IPS DF 19.7 (cell line): ENCODE data around the gene OR2J1.
A peak's percentile ranks its signal among the peaks of the same experiment; 100 is the strongest.
"Not testable (repeated sequence)": the region's sequence is repeated elsewhere in the genome, so short reads cannot be mapped to it uniquely, and the experiment has no call there.

ENCODE experiments used
- DNase-seq: peaks from one replicate; pipeline ENCODE4 v3.0.0-alpha.2; 2013; ENCODE audit warnings: low read depth, low spot score

Gene OR2J1

DNA sequence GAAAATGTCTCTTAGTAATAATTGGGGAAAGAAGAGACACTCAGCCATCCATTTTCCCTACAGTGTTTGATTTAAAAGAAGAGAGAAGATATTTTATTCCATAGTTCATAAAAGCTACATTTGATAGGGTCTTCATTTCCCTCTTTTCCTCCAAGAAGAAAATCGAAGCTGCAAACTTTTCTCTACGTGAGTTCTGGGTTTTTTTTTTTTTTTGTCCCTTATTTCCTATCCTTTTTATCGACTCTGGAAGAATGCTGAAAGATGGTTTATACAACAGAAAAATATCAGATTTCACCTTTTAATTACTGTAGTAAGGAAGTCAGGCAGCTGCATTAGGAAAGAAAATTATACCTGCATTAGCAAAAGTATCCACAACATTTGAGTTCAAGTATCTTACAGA, at the start of gene OR2J1:
Gene OR2J1, plus strand, starts transcription at position 301 of the 400 bp plus-strand sequence. CDS start 1,453 bp downstream, outside the sequence.
- DNase-seq = no peak

DNA sequence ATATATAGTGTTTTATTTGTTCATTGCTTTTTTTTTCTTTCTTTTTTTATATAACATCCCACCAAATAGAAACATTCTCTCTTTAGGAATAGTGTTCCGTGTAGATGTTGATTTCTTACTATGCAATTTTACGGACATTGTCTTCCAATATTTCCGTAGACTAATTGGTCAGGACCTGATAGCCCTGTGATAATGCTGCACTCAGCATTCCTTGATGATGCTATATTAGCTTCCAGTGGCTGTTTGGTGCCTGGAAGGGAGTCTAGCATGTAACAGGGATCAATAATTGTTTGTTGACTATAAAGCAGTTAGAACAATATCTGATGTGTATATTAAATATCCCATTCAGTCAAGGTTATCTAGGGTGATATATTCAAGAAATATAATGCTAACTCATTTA, 47.6 kb upstream of the OR2J1 start:
- DNase-seq = no peak

DNA sequence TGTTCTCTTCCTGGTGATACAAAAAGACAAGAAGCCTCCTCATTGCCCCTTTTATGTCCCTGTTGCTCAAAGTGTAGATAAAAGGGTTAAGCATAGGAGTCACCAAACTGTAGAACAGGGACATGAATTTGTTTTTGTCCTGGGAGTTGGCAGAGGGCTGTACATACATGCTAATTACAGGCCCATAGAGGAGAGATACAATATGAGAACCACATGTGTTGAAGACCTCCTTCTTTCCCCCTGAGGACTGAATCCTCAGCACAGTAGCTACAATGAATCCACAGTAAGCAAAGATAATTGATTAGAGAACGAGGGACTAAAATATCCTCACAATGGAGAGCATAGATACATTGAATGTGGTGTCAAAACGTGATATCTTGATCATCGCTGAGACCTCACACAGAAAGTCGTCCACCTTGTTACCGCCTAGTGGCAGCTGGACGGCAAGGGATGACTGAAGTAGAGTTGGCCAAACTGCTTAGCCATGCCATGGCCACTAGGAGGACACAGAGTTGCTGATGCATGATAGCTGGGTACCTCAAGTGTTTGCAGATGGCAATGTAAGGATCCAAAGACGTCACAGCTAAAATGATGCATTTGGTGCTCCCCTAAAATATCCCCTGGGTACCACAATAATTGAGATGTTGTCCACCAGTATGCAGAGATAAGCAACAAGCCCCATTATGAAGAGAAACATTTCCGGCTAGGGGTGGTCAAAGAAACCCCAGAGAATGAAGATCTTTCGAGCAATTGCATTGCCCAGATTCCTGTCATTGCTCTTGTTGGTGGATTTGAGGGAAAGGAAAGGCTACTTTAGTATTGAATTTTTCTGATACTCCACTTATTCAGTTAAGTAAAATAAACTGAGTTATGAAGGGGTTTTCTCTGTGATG, 27.2 kb upstream of the OR2J1 start:
- DNase-seq = peak; percentile 54

- DNase-seq = no peak
Measured at GRCh38 chr6:29079203-29079602, 20.1 kb upstream of the OR2J1 start.

DNA sequence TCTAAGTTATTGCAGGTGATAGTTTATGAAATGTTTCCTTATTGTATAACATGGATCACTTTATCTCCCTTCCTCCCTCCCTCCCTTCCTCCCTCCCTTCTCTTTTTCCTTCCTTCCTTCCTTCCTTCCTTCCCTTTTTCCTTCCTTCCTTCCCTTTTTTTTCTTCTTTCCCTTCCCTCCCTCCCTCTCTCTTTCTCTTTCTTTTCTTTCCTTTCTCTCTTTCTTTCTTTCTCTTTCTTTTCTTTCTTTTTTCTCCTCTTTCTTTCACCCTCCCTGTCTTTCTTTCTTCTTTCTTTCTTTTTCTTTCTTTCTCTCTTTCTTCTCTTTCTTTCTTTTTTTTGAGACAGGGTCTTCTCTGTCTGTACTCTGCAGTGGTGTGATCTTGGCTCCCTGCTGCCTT, 18.0 kb upstream of the OR2J1 start:
- DNase-seq = no peak

DNA sequence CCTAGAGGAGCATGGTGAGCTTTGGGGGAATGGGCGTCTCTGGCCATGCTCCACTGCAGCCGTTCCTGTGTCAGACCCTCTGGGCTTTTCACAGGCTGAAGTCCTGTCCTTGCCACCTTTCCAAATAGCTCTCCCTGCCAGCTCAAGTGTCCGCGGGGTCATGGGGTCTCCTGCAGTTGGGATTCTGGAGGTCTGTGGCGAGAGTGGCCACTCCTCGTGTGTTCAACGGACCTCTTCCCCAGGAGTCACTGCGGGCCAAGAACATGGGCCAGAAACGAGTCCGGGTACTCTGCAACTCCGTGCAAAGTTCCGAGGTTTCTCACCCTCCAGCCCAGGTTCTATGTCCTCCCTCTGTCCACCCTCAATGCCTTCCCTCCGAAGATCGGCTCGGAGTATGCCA, 16.8 kb upstream of the OR2J1 start:
- no peak for DNase-seq

DNA sequence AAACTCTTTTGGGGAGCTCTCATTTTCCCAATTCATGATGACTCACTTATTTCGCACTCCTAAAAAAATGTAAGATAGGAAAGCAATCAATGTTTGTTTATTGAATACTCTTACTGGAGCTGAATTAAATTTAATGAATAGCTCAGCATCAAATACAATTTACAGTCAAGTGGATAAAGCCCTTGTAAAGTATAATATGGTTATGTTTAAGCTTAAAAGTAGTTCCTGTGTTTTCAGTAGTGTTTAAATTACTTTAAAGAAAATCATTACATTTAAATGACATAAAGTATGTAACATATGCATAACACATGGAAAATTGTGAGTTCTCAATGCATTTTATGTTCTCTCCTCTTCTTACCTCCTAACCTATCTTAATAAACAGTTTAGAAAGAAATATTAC, 12.1 kb upstream of the OR2J1 start, which contains the start of gene OR2B3:
Gene OR2B3, minus strand, starts transcription at position 101 of the 400 bp plus-strand sequence. Its CDS starts 65 bp downstream, at position 36.
- no peak for DNase-seq

- DNase-seq = no peak
Measured at GRCh38 chr6:29092957-29093356, 6.3 kb upstream of the OR2J1 start.

DNA sequence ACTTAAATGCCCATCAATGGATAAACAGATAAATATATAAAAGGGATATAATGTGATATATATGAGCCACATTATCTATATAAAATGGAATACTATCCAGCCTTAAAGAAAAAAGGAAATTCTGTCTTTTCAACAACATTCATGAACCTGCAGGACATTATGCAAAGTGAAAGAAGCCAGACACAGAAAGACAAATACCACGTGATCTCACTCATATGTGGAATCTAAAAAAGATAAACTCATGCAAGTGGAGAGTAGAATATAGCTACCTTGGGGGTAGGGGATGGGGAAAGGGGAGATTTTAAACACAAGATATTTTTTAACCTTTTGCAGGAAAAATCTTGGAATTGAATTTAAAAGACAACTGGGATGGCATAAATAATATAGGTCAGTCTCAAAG, 1.5 kb upstream of the OR2J1 start:
- no peak for DNase-seq

DNA sequence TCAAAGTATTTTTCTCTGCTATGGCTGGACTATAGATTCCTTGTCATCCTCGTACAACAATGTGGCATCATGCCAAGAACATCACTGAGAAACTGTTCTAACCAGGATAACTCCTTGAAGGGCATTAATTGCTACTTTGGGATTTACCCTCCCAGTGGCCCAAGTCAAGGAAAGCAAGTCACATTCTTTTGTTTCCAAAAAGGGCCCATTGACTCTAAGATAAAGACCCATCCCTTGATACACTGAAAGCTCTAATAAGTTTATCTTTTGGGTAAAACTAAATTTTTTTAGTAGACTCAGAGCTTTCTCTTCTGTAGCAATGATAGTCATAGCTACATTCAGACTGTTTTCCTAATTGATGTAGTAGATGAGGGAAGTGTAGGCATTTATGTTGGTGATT, 8.5 kb downstream of the OR2J1 start, which contains the start of gene OR2J3:
Gene OR2J3, plus strand, starts transcription at position 301 of the 400 bp plus-strand sequence. CDS start 3,833 bp downstream, outside the sequence.
- no peak for DNase-seq

GRCh38 chr6:29112135-29112534, 12.8 kb downstream of the OR2J1 start:
- no peak for DNase-seq

DNA sequence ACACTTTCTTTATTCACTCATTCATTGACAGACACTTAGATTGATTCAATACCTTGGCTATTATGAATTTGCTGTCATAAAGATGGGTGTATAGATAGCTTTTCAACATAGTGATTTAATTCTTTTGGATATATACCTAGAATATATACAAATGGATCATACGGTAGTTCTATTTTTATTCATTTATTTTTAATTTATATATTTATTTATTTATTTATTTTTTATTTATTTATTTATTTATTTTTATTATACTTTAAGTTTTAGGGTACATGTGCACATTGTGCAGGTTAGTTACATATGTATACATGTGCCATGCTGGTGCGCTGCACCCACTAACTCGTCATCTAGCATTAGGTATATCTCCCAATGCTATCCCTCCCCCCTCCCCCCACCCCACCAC, 15.7 kb downstream of the OR2J1 start:
- not testable (repeated sequence) for DNase-seq

GRCh38 chr6:29129326-29130012, 30.2 kb downstream of the OR2J1 start:
- DNase-seq = no peak

DNA sequence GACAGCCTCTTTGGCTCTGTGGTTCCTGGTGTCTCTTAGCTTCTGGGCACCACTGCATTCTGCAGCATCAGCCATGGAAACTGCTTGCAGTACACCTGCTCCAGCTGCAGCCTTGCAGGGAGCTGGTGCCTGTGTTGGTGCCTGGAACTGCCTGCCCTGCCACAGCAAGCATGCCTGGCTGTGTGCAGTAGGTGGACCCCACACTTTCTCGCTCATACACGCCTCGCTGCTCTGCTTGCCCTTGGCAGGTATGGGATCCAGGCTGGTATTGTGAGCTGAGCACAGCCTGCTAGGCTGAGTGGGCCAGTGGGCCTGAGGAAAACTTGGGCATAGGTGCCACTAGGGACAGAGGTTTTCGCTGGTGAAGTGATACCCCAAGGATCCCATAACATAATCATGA, 31.4 kb downstream of the OR2J1 start:
- DNase-seq = no peak

DNA sequence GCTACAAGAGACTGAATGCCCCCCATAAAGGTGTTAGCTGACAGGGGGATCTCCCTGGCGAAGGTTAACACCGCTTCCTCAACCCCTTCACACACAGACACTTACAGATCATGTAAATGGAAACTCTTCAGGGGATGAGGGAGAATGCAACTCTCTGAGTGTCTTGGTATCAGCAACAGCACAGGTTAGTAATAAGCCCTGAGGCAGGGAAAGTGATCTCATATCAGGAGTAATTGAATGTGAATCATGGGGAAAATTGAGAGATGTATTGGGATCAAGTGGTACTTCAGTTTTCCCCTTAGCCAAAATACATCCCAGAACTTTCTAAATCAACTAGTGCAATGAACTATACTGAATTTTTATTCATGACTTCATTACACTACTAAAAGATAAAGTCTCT, 32.4 kb downstream of the OR2J1 start:
- DNase-seq = no peak

GRCh38 chr6:29137724-29138123, 38.4 kb downstream of the OR2J1 start:
- DNase-seq = no peak

DNA sequence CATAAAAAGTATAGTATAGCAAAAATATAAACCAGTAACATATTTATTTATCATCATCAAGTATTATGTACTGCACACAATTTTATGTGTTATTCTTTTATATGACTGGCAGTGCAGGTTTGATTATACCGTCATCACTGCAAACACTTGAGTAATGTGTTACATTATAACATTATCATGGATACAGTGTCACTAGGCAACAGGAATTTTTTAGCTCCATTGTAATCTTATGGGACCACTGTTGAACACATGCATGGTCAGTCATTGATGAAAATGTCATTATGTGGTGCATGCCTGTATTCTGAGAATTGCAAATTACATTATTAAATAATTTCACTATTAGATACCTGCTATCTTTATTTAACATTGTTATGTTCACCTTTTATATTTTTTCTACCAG, 42.3 kb downstream of the OR2J1 start:
- no peak for DNase-seq

DNA sequence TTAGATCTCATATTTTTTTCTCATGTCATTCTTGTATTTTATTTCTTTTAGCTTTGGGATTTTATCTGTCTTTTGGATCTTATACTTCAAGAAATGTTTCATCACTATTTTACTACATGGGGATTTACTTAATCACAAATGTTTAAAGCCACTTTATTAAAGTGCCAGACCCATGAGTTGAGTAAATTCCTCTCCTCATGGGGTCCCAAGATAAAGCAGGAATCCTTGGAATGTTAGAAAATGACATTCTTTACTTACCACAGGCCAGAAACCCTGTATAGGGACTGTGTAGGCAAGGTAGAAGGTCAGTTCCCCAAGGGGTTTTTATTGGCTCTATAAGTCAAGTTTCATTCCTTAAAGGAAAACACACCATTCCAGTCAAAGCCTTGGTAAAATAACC, 43.0 kb downstream of the OR2J1 start:
- no peak for DNase-seq

- no peak for DNase-seq
Measured at GRCh38 chr6:29146179-29146578, 46.9 kb downstream of the OR2J1 start.

- no peak for DNase-seq
Measured at GRCh38 chr6:29147074-29147473, 47.8 kb downstream of the OR2J1 start.

DNA sequence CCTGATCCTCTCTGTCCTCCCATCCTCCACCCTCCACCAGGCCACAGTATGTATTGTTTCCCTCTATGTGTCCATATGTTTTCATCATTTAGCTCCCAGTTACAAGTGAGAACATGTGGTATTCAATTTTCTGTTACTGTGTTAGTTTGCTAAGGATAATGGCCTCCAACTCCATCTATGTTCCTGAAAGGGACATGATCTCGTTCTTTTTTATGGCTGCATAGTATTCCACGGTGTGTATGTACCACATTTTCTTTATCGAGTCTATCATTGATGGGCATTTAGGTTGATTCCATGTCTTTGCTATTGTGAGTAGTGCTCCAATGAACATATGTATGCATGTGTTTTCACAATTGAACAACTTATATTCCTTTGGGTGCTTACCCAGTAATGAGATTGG, 50.2 kb downstream of the OR2J1 start:
- DNase-seq = not testable (repeated sequence)
